H54 (cell line): ENCODE data around the gene AMIGO1.
A peak's percentile ranks its signal among the peaks of the same experiment; 100 is the strongest.

ENCODE experiments used
- DNase-seq: peaks from one replicate; pipeline ENCODE4 v3.0.0; 2011; ENCODE audit warnings: low spot score, mixed read lengths; ENCODE audit not compliant: insufficient read length
- FAIRE-seq: peaks from 3 replicates; lab custom pipeline; 2011; peaks lifted over from hg19 to GRCh38; lab: Jason Lieb, UNC
- POLR2A ChIP-seq: IDR thresholded peaks from 2 replicates; pipeline ENCODE4 v1.6.1; 2011; ENCODE audit warnings: low read depth, mild to moderate bottlenecking, low read length

AMIGO1 gene

GRCh38 chr1:109538827-109539555 is 29.5 kb upstream of the AMIGO1 start:
- DNase-seq (no peak), FAIRE-seq (no peak)

GRCh38 chr1:109537450-109538178 is 28.1 kb upstream of the AMIGO1 start:
- DNase-seq = no peak
- no peak for FAIRE-seq
- no peak for TF ChIP-seq POLR2A

More at GRCh38 chr1:109538827-109539555, 29.5 kb upstream of the AMIGO1 start:
- TF ChIP-seq POLR2A = no peak

- FAIRE-seq = no peak
- DNase-seq = no peak
- no peak for TF ChIP-seq POLR2A
Measured at GRCh38 chr1:109535971-109536491, 26.5 kb upstream of the AMIGO1 start.

GRCh38 chr1:109535481-109535880 is 26.0 kb upstream of the AMIGO1 start:
- FAIRE-seq = no peak
- no peak for DNase-seq
- no peak for TF ChIP-seq POLR2A

GRCh38 chr1:109534307-109534858 is 24.9 kb upstream of the AMIGO1 start:
- no peak for TF ChIP-seq POLR2A
- FAIRE-seq (no peak), DNase-seq (no peak)

GRCh38 chr1:109532365-109533136 is 23.0 kb upstream of the AMIGO1 start:
- no peak for FAIRE-seq
- no peak for TF ChIP-seq POLR2A
- peak; percentile 81 for DNase-seq

GRCh38 chr1:109531826-109532364 is 22.4 kb upstream of the AMIGO1 start:
- no peak for TF ChIP-seq POLR2A
- FAIRE-seq (no peak), DNase-seq (no peak)

GRCh38 chr1:109531380-109531779 is 21.9 kb upstream of the AMIGO1 start:
- TF ChIP-seq POLR2A = no peak
- no peak for FAIRE-seq
- DNase-seq = no peak

GRCh38 chr1:109530457-109531087 is 21.0 kb upstream of the AMIGO1 start:
- DNase-seq = no peak
- no peak for TF ChIP-seq POLR2A
- no peak for FAIRE-seq

- FAIRE-seq (no peak), DNase-seq (no peak)
- no peak for TF ChIP-seq POLR2A
Measured at GRCh38 chr1:109529881-109530456, 20.4 kb upstream of the AMIGO1 start.

- FAIRE-seq = no peak
- DNase-seq = no peak
- no peak for TF ChIP-seq POLR2A
Measured at GRCh38 chr1:109528712-109529111, 19.2 kb upstream of the AMIGO1 start.

- FAIRE-seq (no peak), DNase-seq (no peak)
- TF ChIP-seq POLR2A = no peak
Measured at GRCh38 chr1:109527846-109528695, 18.5 kb upstream of the AMIGO1 start.
